GM15510 (cell line): ENCODE data around the gene CCL13.

Experiments
- POLR2A ChIP-seq: IDR thresholded peaks from 3 replicates; pipeline ENCODE4 v1.6.1; 2011; ENCODE audit warnings: borderline replicate concordance; ENCODE audit not compliant: insufficient read length; ENCODE audit errors: extremely low read depth

Gene CCL13

GRCh38 chr17:34352191-34352590 is 4.1 kb upstream of the CCL13 start:
- TF ChIP-seq POLR2A, result no peak

GRCh38 chr17:34354637-34355036 is 1.6 kb upstream of the CCL13 start:
- no peak for TF ChIP-seq POLR2A

GRCh38 chr17:34357398-34357797 is 1.1 kb downstream of the CCL13 start:
- no peak for TF ChIP-seq POLR2A

GRCh38 chr17:34358631-34359030 is 2.4 kb downstream of the CCL13 start:
- TF ChIP-seq POLR2A, result no peak

- no peak for TF ChIP-seq POLR2A
Measured at GRCh38 chr17:34360601-34361270, 4.5 kb downstream of the CCL13 start.

- TF ChIP-seq POLR2A, result no peak
Measured at GRCh38 chr17:34361478-34362061, 5.3 kb downstream of the CCL13 start.

GRCh38 chr17:34363183-34363661 is 6.9 kb downstream of the CCL13 start, which contains the start of gene CCL1:
TSS of gene CCL1 (minus strand) at chr17:34363233. CDS start at chr17:34363161, 72 bp downstream.
- no peak for TF ChIP-seq POLR2A

GRCh38 chr17:34364751-34365150 is 8.5 kb downstream of the CCL13 start:
- no peak for TF ChIP-seq POLR2A

- TF ChIP-seq POLR2A, result no peak
Measured at GRCh38 chr17:34365340-34365739, 9.1 kb downstream of the CCL13 start.

- no peak for TF ChIP-seq POLR2A
Measured at GRCh38 chr17:34366010-34366409, 9.7 kb downstream of the CCL13 start.

- TF ChIP-seq POLR2A, result no peak
Measured at GRCh38 chr17:34366529-34367107, 10.3 kb downstream of the CCL13 start.

- no peak for TF ChIP-seq POLR2A
Measured at GRCh38 chr17:34367486-34368195, 11.4 kb downstream of the CCL13 start.

- TF ChIP-seq POLR2A, result no peak
Measured at GRCh38 chr17:34368196-34368945, 12.1 kb downstream of the CCL13 start.

GRCh38 chr17:34368946-34369500 is 12.7 kb downstream of the CCL13 start:
- TF ChIP-seq POLR2A, result no peak

- TF ChIP-seq POLR2A, result no peak
Measured at GRCh38 chr17:34369571-34369970, 13.3 kb downstream of the CCL13 start.

- no peak for TF ChIP-seq POLR2A
Measured at GRCh38 chr17:34370376-34370996, 14.2 kb downstream of the CCL13 start.
